Thoracic aorta (tissue), 2 donors: ENCODE data around the gene DNAJC11. TPM values are rescaled to one million over a fixed set of nuclear protein-coding genes. Genes with fewer than 3 reads are reported as not detected.

Source experiments
- ATAC-seq: fragments of 150-250 bp; one replicate; pipeline ENCODE4 v1.8.0; 2017; ENCODE audit warnings: low read depth; ENCODE audit not compliant: insufficient number of reproducible peaks, low FRiP score
- DNase-seq: peaks from one replicate; pipeline ENCODE4 v3.0.0-alpha.2; 2020; ENCODE audit warnings: low spot score
- H3K27ac ChIP-seq, 2 donors: fragments of 200-600 bp; sonication (generic); 1 replicate in 1 of 2; 2 replicates in 1 of 2; pipeline ENCODE4 v1.5.1; 2016; ENCODE audit warnings: mild to moderate bottlenecking in 2 of 2, moderate library complexity in 2 of 2
- H3K27me3 ChIP-seq: fragments of 200-600 bp; sonication (generic); replicated peaks from 2 replicates; pipeline ENCODE4 v1.6.0; 2016; ENCODE audit warnings: mild to moderate bottlenecking; ENCODE audit not compliant: insufficient read depth
- H3K36me3 ChIP-seq: fragments of 200-600 bp; sonication (generic); one replicate; pipeline ENCODE4 v1.5.1; 2016
- H3K4me1 ChIP-seq, 2 donors: fragments of 200-600 bp; sonication (generic); 1 replicate in 1 of 2; 2 replicates in 1 of 2; pipeline versions ENCODE4 v1.5.1 to v1.6.0; 2016; ENCODE audit warnings: low read depth in 2 of 2, mild to moderate bottlenecking in 1 of 2; ENCODE audit not compliant: control insufficient read depth in 1 of 2
- H3K4me3 ChIP-seq: fragments of 200-600 bp; sonication (generic); 2 replicates; pipeline ENCODE4 v1.5.1; 2016; ENCODE audit warnings: mild to moderate bottlenecking
- H3K9me3 ChIP-seq: fragments of 200-600 bp; sonication (generic); 2 replicates; pipeline ENCODE4 v1.5.1; 2016
- CTCF ChIP-seq: fragments of 200-600 bp; sonication (generic); IDR thresholded peaks from one replicate; pipeline ENCODE4 v1.5.1; 2019; ENCODE audit warnings: antibody characterized with exemption
- total RNA-seq, 2 donors: library from RNA; depleted of rRNA; stranded (reverse); fragments of >200 nt; gene quantifications; one replicate each; pipeline versions ENCODE4 v1.1.0 to v1.2.3, GENCODE V29; 2016

The DNAJC11 gene
- total RNA-seq, 2 donors from 2014 or later = 19.4 to 40.4 TPM

- no peaks in the 10 kb centered on the region for H3K27me3 ChIP-seq
- no peaks in the 10 kb centered on the region for H3K9me3 ChIP-seq
- TF ChIP-seq CTCF = no peak
- no peak for DNase-seq
- no peak for ATAC-seq
- no peaks in the 10 kb centered on the region for H3K4me1 ChIP-seq
- no peaks in the 10 kb centered on the region for H3K36me3 ChIP-seq
- H3K27ac ChIP-seq = no peak overlapping the region
- H3K4me3 ChIP-seq = no peak overlapping the region
Observed at GRCh38 chr1:6694121-6694713, 7.4 kb downstream of the DNAJC11 start.

DNA sequence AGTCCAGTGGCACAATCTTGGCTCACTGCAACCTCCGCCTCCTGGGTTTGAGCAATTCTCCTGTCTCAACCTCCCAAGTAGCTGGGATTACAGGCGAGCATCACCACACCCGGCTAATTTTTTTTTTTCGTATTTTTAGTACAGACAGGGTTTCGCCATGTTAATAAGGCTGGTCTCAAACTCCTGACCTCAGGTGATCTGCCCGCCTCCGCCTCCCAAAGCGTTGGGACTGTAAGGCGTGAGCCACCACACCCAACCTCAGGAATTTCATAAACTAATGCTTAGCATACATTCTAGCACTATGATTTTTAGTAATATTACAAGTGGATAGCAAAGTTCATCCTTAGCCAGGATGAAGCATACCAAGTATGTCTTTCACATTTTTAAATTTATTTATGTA is 8.7 kb downstream of the DNAJC11 start:
- DNase-seq = no peak
- no peak overlapping the region for H3K27ac ChIP-seq
- no peak for TF ChIP-seq CTCF

DNA sequence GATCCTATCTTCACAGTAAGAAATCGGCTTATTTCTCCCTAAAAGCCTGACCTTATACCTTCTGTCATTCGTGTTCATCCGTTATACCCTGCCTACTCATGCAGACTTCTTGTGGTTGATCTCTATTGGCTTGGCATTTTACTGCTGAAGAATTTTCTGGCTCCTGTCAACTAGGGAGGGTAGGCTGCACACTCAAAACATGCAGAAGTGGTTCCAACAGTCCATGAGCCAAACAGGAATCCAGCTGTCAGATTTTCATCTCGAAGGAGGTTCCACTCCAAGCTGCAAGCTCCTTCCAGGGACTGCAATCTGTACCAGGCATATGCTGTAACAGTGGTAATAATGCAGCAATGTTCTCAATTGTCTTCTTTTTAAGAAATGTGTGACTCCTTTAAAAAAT is 10.1 kb downstream of the DNAJC11 start:
- Histone ChIP-seq H3K36me3 (no peaks in the 10 kb centered on the region), H3K4me1 (no peaks in the 10 kb centered on the region), H3K4me3 (no peak overlapping the region), H3K27ac (no peak overlapping the region), H3K9me3 (no peaks in the 10 kb centered on the region), H3K27me3 (no peaks in the 10 kb centered on the region)
- no peak for ATAC-seq
- no peak for TF ChIP-seq CTCF
- no peak for DNase-seq

More for the DNA sequence above, 8.7 kb downstream of the DNAJC11 start:
- no peaks in the 10 kb centered on the region for H3K4me1 ChIP-seq
- H3K4me3 ChIP-seq = no peak overlapping the region
- ATAC-seq = no peak
- H3K27me3 ChIP-seq = no peaks in the 10 kb centered on the region
- no peaks in the 10 kb centered on the region for H3K9me3 ChIP-seq
- no peaks in the 10 kb centered on the region for H3K36me3 ChIP-seq

DNA sequence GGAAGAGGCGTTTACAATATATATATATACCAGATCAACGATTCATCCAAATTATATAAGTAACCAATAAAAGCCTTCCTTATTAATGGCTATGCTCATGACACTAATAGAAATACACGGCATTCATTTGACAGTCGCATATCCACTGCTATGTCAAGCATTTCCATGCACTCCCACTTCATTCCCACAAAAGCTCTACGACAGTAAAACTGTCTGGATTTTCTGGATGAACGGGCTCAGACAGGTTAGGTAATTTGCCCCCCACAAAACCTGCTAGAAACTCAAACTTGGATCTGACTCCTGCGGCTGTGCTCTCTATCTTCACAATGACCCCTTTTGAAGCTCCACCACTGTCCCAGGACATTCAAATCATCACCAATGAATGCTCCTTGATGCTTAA is 11.4 kb downstream of the DNAJC11 start:
- no peak overlapping the region for H3K4me3 ChIP-seq
- no peak for DNase-seq
- H3K27ac ChIP-seq = no peak overlapping the region
- no peaks in the 10 kb centered on the region for H3K36me3 ChIP-seq
- no peaks in the 10 kb centered on the region for H3K4me1 ChIP-seq
- TF ChIP-seq CTCF = no peak
- no peaks in the 10 kb centered on the region for H3K27me3 ChIP-seq
- ATAC-seq = no peak
- H3K9me3 ChIP-seq = no peaks in the 10 kb centered on the region

- Histone ChIP-seq H3K4me3 (no peak overlapping the region), H3K4me1 (no peaks in the 10 kb centered on the region), H3K27me3 (no peaks in the 10 kb centered on the region), H3K36me3 (no peaks in the 10 kb centered on the region), H3K9me3 (no peaks in the 10 kb centered on the region), H3K27ac (no peak overlapping the region)
- DNase-seq = no peak
- ATAC-seq = no peak
- no peak for TF ChIP-seq CTCF
Observed at GRCh38 chr1:6688757-6689156, 12.9 kb downstream of the DNAJC11 start.
